ENCODE data around the gene INSM1. TPM values are rescaled to one million over a fixed set of nuclear protein-coding genes. Genes with fewer than 3 reads are reported as not detected.
A peak's percentile ranks its signal among the peaks of the same experiment; 100 is the strongest.

Gene INSM1
- polyA plus RNA-seq (2013) = not detected

DNA sequence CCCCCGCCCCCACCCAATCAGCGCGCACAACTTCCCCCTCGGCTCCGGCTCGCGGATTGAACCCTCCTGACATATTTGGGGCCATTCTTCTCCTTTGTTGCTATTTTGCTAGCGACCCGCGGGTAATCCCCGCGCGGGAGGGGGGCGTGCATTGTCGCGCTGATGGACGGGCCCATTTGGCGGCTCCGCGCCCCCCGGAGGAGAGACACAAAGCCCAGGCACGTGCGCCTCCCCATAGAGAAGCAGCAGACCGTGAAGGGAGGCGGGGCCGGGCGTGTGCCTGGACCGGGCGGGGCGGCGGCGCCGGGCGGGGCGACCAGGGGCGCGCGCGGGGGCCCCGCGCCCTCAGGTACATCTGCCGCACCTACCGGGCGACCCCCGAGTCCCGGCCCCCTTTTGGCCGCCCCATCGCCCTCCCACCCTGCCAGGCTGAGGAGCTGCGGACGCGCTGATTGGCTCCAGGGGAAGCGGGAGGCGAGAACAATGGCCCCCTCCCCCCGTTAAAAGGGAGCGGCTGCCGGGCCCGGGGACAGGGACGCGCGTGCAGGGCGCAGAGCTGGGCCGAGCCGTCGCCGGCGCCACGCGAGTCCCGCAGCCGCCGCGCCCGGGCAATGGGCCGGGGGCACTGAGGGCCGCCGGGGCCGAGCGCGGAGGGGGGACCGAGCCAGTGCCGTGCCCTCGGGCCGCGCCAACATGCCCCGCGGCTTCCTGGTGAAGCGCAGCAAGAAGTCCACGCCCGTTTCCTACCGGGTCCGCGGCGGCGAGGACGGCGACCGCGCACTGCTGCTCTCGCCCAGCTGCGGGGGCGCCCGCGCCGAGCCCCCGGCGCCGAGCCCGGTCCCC is at the start of gene INSM1:
TSS of gene INSM1 (plus strand) at position 530 of the 843 bp plus-strand sequence. CDS start at position 694, 164 bp downstream.
- Histone ChIP-seq H3K4me1 (ENCODE audit: control extremely low read depth in 1 of 4, control insufficient read depth in 4 of 4, insufficient read depth in 4 of 4, low read length in 3 of 4) (peaks cover 0 to 52% (median 36%) of the 10 kb centered on the region in 4 experiments), H3K4me3 (ENCODE audit: control insufficient read depth in 1 of 7, extremely low read depth in 1 of 7, insufficient read depth in 4 of 7, low read depth in 2 of 7, low read length in 6 of 7) (peak within 1 kb of the TSS; percentile 17 to 66 (median 49)), H3K27me3 (replicated peaks in 2 of 5; ENCODE audit: control insufficient read depth in 4 of 5, insufficient read depth in 5 of 5, low read length in 4 of 5) (peaks cover 18 to 96% (median 51%) of the 10 kb centered on the region in 5 experiments), H3K36me3 (ENCODE audit: control insufficient read depth in 4 of 4, insufficient read depth in 4 of 4, low read length in 3 of 4) (no peaks in the 10 kb centered on the region), H3K27ac (ENCODE audit: insufficient read depth in 1 of 2, low read depth in 1 of 2, low read length in 2 of 2, poor library complexity in 1 of 2, severe bottlenecking in 2 of 2) (no peak within 1 kb of the TSS), H3K9me3 (ENCODE audit: control extremely low read depth in 1 of 5, control insufficient read depth in 4 of 5, insufficient read depth in 2 of 5, low read depth in 1 of 5, low read length in 4 of 5) (no peaks in the 10 kb centered on the region)
- peak in 1 of 3 donors; percentile 39 for DNase-seq
- WGBS (ENCODE audit: insufficient coverage) = under 1% methylated on average over 68 of the region's 108 CpGs
- CTCF ChIA-PET = no interaction called here
- POLR2A ChIA-PET = no interaction called here

- H3K27ac ChIP-seq (ENCODE audit: insufficient read depth in 1 of 2, low read depth in 1 of 2, low read length in 2 of 2, poor library complexity in 1 of 2, severe bottlenecking in 2 of 2) = no peak overlapping the region
- whole genome bisulfite sequencing (ENCODE audit: insufficient coverage) = 97% methylated on average over 7 of the region's 9 CpGs
These were observed 49.3 kb upstream of the INSM1 start for GRCh38 chr20:20318365-20319161.

GRCh38 chr20:20321134-20321533 is 46.8 kb upstream of the INSM1 start:
- no CpG with 5 or more reads among the region's 1 CpG for WGBS (ENCODE audit: insufficient coverage)
- Histone ChIP-seq H3K9me3 (ENCODE audit: control extremely low read depth in 1 of 5, control insufficient read depth in 4 of 5, insufficient read depth in 2 of 5, low read depth in 1 of 5, low read length in 4 of 5) (peaks cover 0 to 8% (median 5%) of the 10 kb centered on the region in 5 experiments), H3K27ac (ENCODE audit: insufficient read depth in 1 of 2, low read depth in 1 of 2, low read length in 2 of 2, poor library complexity in 1 of 2, severe bottlenecking in 2 of 2) (no peak overlapping the region), H3K4me1 (ENCODE audit: control extremely low read depth in 1 of 4, control insufficient read depth in 4 of 4, insufficient read depth in 4 of 4, low read length in 3 of 4) (peaks cover 0 to 14% (median 12%) of the 10 kb centered on the region in 4 experiments), H3K36me3 (ENCODE audit: control insufficient read depth in 4 of 4, insufficient read depth in 4 of 4, low read length in 3 of 4) (no peaks in the 10 kb centered on the region), H3K4me3 (ENCODE audit: control insufficient read depth in 1 of 7, extremely low read depth in 1 of 7, insufficient read depth in 4 of 7, low read depth in 2 of 7, low read length in 6 of 7) (no peak overlapping the region), H3K27me3 (replicated peaks in 2 of 5; ENCODE audit: control insufficient read depth in 4 of 5, insufficient read depth in 5 of 5, low read length in 4 of 5) (no peaks in the 10 kb centered on the region)
- ChIA-PET POLR2A (no interaction called here), CTCF (no interaction called here)
- DNase-seq = no peak

More at GRCh38 chr20:20318365-20319161, 49.3 kb upstream of the INSM1 start:
- no peaks in the 10 kb centered on the region for H3K36me3 ChIP-seq (ENCODE audit: control insufficient read depth in 4 of 4, insufficient read depth in 4 of 4, low read length in 3 of 4)
- no peak overlapping the region for H3K4me3 ChIP-seq (ENCODE audit: control insufficient read depth in 1 of 7, extremely low read depth in 1 of 7, insufficient read depth in 4 of 7, low read depth in 2 of 7, low read length in 6 of 7)
- ChIA-PET POLR2A (no interaction called here), CTCF (no interaction called here)
- H3K9me3 ChIP-seq (ENCODE audit: control extremely low read depth in 1 of 5, control insufficient read depth in 4 of 5, insufficient read depth in 2 of 5, low read depth in 1 of 5, low read length in 4 of 5) = peaks cover 0 to 8% (median 5%) of the 10 kb centered on the region in 5 experiments
- H3K4me1 ChIP-seq (ENCODE audit: control extremely low read depth in 1 of 4, control insufficient read depth in 4 of 4, insufficient read depth in 4 of 4, low read length in 3 of 4) = peaks cover 0 to 14% (median 12%) of the 10 kb centered on the region in 4 experiments
- no peaks in the 10 kb centered on the region for H3K27me3 ChIP-seq (replicated peaks in 2 of 5; ENCODE audit: control insufficient read depth in 4 of 5, insufficient read depth in 5 of 5, low read length in 4 of 5)
- peak; percentile 15 to 70 (median 67) for DNase-seq

GRCh38 chr20:20321917-20322316 is 46.0 kb upstream of the INSM1 start:
- Histone ChIP-seq H3K9me3 (ENCODE audit: control extremely low read depth in 1 of 5, control insufficient read depth in 4 of 5, insufficient read depth in 2 of 5, low read depth in 1 of 5, low read length in 4 of 5) (peaks cover 0 to 8% (median 5%) of the 10 kb centered on the region in 5 experiments), H3K4me1 (ENCODE audit: control extremely low read depth in 1 of 4, control insufficient read depth in 4 of 4, insufficient read depth in 4 of 4, low read length in 3 of 4) (peaks cover 0 to 14% (median 12%) of the 10 kb centered on the region in 4 experiments), H3K27ac (ENCODE audit: insufficient read depth in 1 of 2, low read depth in 1 of 2, low read length in 2 of 2, poor library complexity in 1 of 2, severe bottlenecking in 2 of 2) (no peak overlapping the region), H3K4me3 (ENCODE audit: control insufficient read depth in 1 of 7, extremely low read depth in 1 of 7, insufficient read depth in 4 of 7, low read depth in 2 of 7, low read length in 6 of 7) (no peak overlapping the region), H3K36me3 (ENCODE audit: control insufficient read depth in 4 of 4, insufficient read depth in 4 of 4, low read length in 3 of 4) (no peaks in the 10 kb centered on the region), H3K27me3 (replicated peaks in 2 of 5; ENCODE audit: control insufficient read depth in 4 of 5, insufficient read depth in 5 of 5, low read length in 4 of 5) (no peaks in the 10 kb centered on the region)
- CTCF ChIA-PET = no interaction called here
- WGBS (ENCODE audit: insufficient coverage) = no CpG with 5 or more reads among the region's 1 CpG
- no peak for DNase-seq
- POLR2A ChIA-PET = no interaction called here

GRCh38 chr20:20322912-20323311 is 45.0 kb upstream of the INSM1 start:
- Histone ChIP-seq H3K36me3 (ENCODE audit: control insufficient read depth in 4 of 4, insufficient read depth in 4 of 4, low read length in 3 of 4) (no peaks in the 10 kb centered on the region), H3K27ac (ENCODE audit: insufficient read depth in 1 of 2, low read depth in 1 of 2, low read length in 2 of 2, poor library complexity in 1 of 2, severe bottlenecking in 2 of 2) (no peak overlapping the region), H3K4me1 (ENCODE audit: control extremely low read depth in 1 of 4, control insufficient read depth in 4 of 4, insufficient read depth in 4 of 4, low read length in 3 of 4) (peaks cover 0 to 11% (median 10%) of the 10 kb centered on the region in 4 experiments), H3K27me3 (replicated peaks in 2 of 5; ENCODE audit: control insufficient read depth in 4 of 5, insufficient read depth in 5 of 5, low read length in 4 of 5) (no peaks in the 10 kb centered on the region), H3K9me3 (ENCODE audit: control extremely low read depth in 1 of 5, control insufficient read depth in 4 of 5, insufficient read depth in 2 of 5, low read depth in 1 of 5, low read length in 4 of 5) (peaks cover 0 to 8% (median 5%) of the 10 kb centered on the region in 5 experiments), H3K4me3 (ENCODE audit: control insufficient read depth in 1 of 7, extremely low read depth in 1 of 7, insufficient read depth in 4 of 7, low read depth in 2 of 7, low read length in 6 of 7) (no peak overlapping the region)
- no peak for DNase-seq
- CTCF ChIA-PET = no interaction called here
- POLR2A ChIA-PET = no interaction called here
- 98% methylated on average over 4 of the region's 6 CpGs for WGBS (ENCODE audit: insufficient coverage)

DNA sequence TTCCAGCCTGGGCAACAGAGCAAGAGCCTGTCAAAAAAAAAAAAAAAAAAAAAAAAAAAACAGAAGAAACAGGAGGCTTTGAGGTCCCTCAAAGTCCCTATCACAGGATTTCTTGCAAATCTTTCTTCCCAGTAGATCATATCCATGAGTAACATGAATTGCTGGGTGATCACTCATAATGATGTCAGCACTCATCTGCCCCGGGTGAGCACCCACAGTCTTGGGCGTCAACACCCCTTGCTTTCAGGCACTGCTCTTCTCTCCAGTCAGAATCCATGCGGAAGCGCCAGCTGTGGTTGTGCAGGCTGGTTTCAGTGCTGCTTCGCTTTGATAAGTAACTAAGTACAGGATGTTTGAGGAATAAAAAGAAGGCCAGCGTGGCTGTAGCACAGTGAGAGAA is 40.2 kb upstream of the INSM1 start:
- Histone ChIP-seq H3K4me1 (ENCODE audit: control extremely low read depth in 1 of 4, control insufficient read depth in 4 of 4, insufficient read depth in 4 of 4, low read length in 3 of 4) (peaks cover 0 to 19% (median 1%) of the 10 kb centered on the region in 4 experiments), H3K27ac (ENCODE audit: insufficient read depth in 1 of 2, low read depth in 1 of 2, low read length in 2 of 2, poor library complexity in 1 of 2, severe bottlenecking in 2 of 2) (no peak overlapping the region), H3K4me3 (ENCODE audit: control insufficient read depth in 1 of 7, extremely low read depth in 1 of 7, insufficient read depth in 4 of 7, low read depth in 2 of 7, low read length in 6 of 7) (no peak overlapping the region), H3K9me3 (ENCODE audit: control extremely low read depth in 1 of 5, control insufficient read depth in 4 of 5, insufficient read depth in 2 of 5, low read depth in 1 of 5, low read length in 4 of 5) (peaks cover 0 to 6% (median 0%) of the 10 kb centered on the region in 5 experiments), H3K36me3 (ENCODE audit: control insufficient read depth in 4 of 4, insufficient read depth in 4 of 4, low read length in 3 of 4) (no peaks in the 10 kb centered on the region), H3K27me3 (replicated peaks in 2 of 5; ENCODE audit: control insufficient read depth in 4 of 5, insufficient read depth in 5 of 5, low read length in 4 of 5) (no peaks in the 10 kb centered on the region)
- DNase-seq = no peak
- POLR2A ChIA-PET = interaction anchor here (0.5 kb wide), 1 partner anchor 158 kb away, joined by 3 read pairs; no protein-coding TSS in a partner anchor
- CTCF ChIA-PET = no interaction called here
- 91% methylated on average over 6 of the region's 6 CpGs for WGBS (ENCODE audit: insufficient coverage)

Measured in common myeloid progenitor, CD34-positive (primary cell).